Measurements from ENCODE around the gene GLRX3.

Gene GLRX3

DNA sequence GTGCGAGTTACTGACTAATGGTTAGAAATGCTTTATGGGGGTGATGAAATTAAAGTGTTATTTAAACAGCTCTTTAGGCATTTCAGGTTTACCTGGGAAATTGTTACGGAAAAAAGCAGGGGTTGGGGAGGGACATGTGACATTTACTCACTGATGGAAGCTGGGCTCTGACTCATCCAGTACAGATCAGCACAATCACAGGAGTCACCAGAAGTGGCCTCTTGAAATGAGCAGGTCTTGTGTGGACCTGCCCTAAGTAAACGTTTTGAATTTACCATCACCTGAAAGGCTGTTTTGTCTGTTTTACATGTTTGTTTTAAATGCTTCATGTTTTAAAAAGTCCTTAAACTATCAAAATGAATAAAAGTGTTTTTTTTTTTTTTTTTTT is 2.3 kb downstream of the GLRX3 start:
- no peak overlapping the region for H3K4me3 ChIP-seq (ENCODE audit: low read depth, low read length)
- no peak for DNase-seq (ENCODE audit: low read depth)
- TF ChIP-seq, protein P1, sequence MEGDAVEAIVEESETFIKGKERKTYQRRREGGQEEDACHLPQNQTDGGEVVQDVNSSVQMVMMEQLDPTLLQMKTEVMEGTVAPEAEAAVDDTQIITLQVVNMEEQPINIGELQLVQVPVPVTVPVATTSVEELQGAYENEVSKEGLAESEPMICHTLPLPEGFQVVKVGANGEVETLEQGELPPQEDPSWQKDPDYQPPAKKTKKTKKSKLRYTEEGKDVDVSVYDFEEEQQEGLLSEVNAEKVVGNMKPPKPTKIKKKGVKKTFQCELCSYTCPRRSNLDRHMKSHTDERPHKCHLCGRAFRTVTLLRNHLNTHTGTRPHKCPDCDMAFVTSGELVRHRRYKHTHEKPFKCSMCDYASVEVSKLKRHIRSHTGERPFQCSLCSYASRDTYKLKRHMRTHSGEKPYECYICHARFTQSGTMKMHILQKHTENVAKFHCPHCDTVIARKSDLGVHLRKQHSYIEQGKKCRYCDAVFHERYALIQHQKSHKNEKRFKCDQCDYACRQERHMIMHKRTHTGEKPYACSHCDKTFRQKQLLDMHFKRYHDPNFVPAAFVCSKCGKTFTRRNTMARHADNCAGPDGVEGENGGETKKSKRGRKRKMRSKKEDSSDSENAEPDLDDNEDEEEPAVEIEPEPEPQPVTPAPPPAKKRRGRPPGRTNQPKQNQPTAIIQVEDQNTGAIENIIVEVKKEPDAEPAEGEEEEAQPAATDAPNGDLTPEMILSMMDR (IDR thresholded peaks at IDR 0.05; ENCODE audit: low read depth, low read length, missing control alignments): no peak

DNA sequence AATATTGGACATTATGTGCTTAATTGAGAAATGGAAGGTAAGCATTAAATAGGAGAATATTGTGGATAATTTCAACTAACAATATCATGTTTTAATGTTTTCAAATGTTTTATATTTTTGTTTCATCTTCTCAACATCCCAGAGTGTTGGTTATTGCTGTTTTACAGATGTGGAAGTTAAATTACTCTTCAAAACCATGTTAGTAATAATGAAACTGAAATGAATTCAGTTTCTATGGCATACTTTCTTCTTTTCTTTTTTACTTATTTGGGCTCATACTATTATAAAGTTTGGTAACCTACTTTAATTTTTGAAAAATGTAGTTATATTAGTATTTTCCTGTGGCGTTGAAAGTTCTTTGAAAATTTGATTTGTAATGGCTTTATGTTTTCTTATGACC is 4.2 kb downstream of the GLRX3 start:
- TF ChIP-seq, protein P1 (IDR thresholded peaks at IDR 0.05; ENCODE audit: low read depth, low read length, missing control alignments): no peak
- H3K4me3 ChIP-seq (ENCODE audit: low read depth, low read length): no peak overlapping the region
- no peak for DNase-seq (ENCODE audit: low read depth)

DNA sequence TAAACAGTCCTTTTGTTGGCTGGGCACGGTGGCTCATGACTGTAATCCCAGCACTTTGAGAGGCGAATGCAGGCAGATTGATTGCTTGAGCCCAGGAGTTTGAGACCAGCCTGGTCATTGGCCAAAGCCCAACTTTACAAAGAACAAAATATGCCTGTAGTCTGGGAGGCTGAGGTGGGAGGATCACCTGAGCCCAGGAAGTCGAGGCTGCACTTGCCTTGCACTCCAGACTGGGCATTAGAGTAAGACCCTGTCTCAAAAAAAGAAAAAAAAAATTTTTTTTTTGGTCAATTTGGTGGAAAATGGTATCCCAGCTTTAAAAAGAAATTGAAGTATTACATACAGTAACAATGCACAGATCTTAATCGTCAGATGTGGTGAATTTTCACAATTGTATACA is 4.8 kb downstream of the GLRX3 start:
- no peak for DNase-seq (ENCODE audit: low read depth)
- TF ChIP-seq, protein P1 (IDR thresholded peaks at IDR 0.05; ENCODE audit: low read depth, low read length, missing control alignments): no peak
- H3K4me3 ChIP-seq (ENCODE audit: low read depth, low read length): peak overlapping the region; percentile 26; the same call in 1 of the 2 replicates

DNA sequence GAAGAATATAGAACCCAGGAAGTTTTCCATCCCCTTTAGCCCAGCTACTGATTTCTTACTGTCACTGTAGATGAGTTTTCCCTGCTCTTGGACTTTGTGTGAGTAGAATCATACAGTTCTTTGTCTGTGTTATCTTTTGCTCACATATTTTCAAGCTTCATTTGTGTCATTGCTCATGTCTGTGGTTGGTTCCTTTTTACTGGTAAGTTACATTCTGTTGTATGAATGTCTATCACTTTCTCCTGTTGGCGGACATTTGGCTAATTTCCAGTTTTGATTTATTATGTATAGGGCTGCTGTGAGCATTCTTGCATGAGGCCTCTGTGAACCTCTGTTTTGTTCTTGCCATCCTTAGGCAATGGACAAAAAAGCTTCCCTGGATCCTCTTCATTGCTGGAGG is 5.3 kb downstream of the GLRX3 start:
- no peak for DNase-seq (ENCODE audit: low read depth)
- TF ChIP-seq, protein P1 (IDR thresholded peaks at IDR 0.05; ENCODE audit: low read depth, low read length, missing control alignments): no peak

DNA sequence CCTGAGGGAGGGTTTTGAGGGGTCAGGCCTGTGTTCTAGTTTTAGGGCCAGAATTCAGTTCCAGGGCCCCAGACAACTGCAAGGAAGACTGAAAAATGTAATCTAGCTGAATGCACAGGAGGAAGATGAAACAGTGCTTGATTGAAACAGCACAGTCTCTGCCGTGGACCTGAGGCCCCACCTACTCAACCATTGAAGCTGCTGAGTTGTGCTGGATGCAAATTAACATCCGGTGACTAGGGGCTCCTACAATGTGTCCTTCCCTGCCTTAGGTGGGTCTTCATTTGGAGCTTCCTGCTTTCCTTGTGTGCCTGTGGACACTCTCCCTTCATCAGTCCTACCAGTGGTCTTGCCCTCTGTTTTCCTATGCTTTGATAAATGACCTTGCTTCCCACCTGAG is 5.7 kb downstream of the GLRX3 start:
- no peak for DNase-seq (ENCODE audit: low read depth)
- no peak overlapping the region for H3K4me3 ChIP-seq (ENCODE audit: low read depth, low read length)
- TF ChIP-seq, protein P1 (IDR thresholded peaks at IDR 0.05; ENCODE audit: low read depth, low read length, missing control alignments): no peak

More for the DNA sequence above, 5.3 kb downstream of the GLRX3 start:
- no peak overlapping the region; the same call in 1 of the 2 replicates for H3K4me3 ChIP-seq (ENCODE audit: low read depth, low read length)

DNA sequence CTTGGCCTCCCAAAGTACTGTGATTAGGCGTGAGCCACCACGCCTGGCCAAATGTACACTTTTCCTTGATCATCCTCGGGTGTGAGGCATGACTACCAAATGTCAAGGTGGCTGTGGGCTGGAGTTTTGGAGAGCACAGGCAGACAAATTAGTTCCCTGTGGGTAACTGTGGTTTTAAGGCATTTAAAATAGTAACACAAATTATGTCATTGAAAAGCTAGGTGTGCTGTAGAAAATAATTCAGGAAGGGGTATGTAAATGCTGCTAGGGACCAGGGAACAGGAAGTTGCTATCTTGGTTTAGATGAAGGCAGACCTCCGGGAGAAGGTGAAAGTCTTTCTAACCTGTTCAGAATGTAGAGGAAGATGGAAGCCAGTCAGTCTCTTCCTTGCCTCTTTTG is 9.9 kb downstream of the GLRX3 start:
- DNase-seq (ENCODE audit: low read depth): no peak
- TF ChIP-seq, protein P1 (IDR thresholded peaks at IDR 0.05; ENCODE audit: low read depth, low read length, missing control alignments): no peak
- no peak overlapping the region for H3K4me3 ChIP-seq (ENCODE audit: low read depth, low read length)

DNA sequence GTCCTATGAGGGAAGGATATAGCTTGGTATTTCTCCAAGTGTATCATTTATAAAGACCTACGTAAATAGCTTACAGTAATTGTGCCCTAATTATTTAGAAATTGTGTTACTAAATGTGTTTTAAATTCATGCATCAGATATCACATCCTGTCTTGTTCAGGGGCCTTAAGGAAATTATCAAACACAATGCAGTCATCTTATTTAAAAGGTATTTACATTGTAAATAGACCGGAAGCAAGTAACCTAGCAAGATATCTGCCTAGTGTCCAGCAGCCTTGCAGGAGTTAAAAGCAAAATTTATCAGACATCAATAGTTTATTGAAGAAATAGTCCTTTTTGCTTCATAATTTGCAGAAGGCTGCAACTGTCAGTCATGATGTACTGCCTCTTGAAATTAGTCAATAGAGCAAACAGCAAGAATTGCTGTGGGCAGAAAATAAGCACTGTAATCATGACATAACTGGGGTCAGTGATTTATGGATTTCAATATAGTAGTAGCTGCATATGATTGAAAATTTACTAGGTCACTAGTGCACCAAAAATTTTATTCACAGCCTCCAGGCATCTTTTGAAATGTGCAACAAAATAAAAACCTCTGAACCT is 23.1 kb downstream of the GLRX3 start:
- TF ChIP-seq, protein P1 (IDR thresholded peaks at IDR 0.05; ENCODE audit: low read depth, low read length, missing control alignments): no peak
- no peak overlapping the region for H3K4me3 ChIP-seq (ENCODE audit: low read depth, low read length)
- DNase-seq (ENCODE audit: low read depth): no peak

All from GM12864 (cell line).